NOMO-1 treated with dmso at 0.1 percent for 144 hours (cell line): ENCODE results near the gene ARHGAP10.
"Not testable (repeated sequence)": the region's sequence is repeated elsewhere in the genome, so short reads cannot be mapped to it uniquely, and the experiment has no call there.

Source experiments
- DNase-seq: peaks from one replicate; lab custom pipeline; 2025; ENCODE audit not compliant: unreplicated experiment; lab: John Stamatoyannopoulos, UW

Gene ARHGAP10

GRCh38 chr4:148083073-148083472 lies 351.2 kb downstream of the ARHGAP10 start:
- not testable (repeated sequence) for DNase-seq

GRCh38 chr4:148089624-148090023 lies 357.7 kb downstream of the ARHGAP10 start:
- no peak for DNase-seq

- DNase-seq = no peak
Measured at GRCh38 chr4:148090029-148090428, 358.1 kb downstream of the ARHGAP10 start.

GRCh38 chr4:148090503-148091476 lies 358.9 kb downstream of the ARHGAP10 start:
- no peak for DNase-seq

GRCh38 chr4:148091896-148092295 lies 360.0 kb downstream of the ARHGAP10 start:
- DNase-seq = no peak

- DNase-seq = no peak
Measured at GRCh38 chr4:148092316-148093014, 360.6 kb downstream of the ARHGAP10 start.

GRCh38 chr4:148093065-148093464 lies 361.2 kb downstream of the ARHGAP10 start:
- DNase-seq = no peak

GRCh38 chr4:148094149-148094548 lies 362.3 kb downstream of the ARHGAP10 start:
- no peak for DNase-seq

GRCh38 chr4:148095346-148095923 lies 363.5 kb downstream of the ARHGAP10 start:
- DNase-seq = no peak

- DNase-seq = no peak
Measured at GRCh38 chr4:148097801-148098200, 365.9 kb downstream of the ARHGAP10 start.

GRCh38 chr4:148101235-148101634 lies 369.3 kb downstream of the ARHGAP10 start:
- DNase-seq = no peak

GRCh38 chr4:148101790-148102189 lies 369.9 kb downstream of the ARHGAP10 start:
- DNase-seq = no peak

GRCh38 chr4:148103597-148104355 lies 371.9 kb downstream of the ARHGAP10 start:
- DNase-seq = no peak

- no peak for DNase-seq
Measured at GRCh38 chr4:148108766-148109165, 376.9 kb downstream of the ARHGAP10 start.

- DNase-seq = no peak
Measured at GRCh38 chr4:148109216-148109615, 377.3 kb downstream of the ARHGAP10 start.

- DNase-seq = no peak
Measured at GRCh38 chr4:148110169-148110568, 378.3 kb downstream of the ARHGAP10 start.

GRCh38 chr4:148112231-148112982 lies 380.5 kb downstream of the ARHGAP10 start:
- no peak for DNase-seq

GRCh38 chr4:148114436-148114835 lies 382.5 kb downstream of the ARHGAP10 start:
- no peak for DNase-seq

GRCh38 chr4:148116264-148116663 lies 384.4 kb downstream of the ARHGAP10 start:
- no peak for DNase-seq

GRCh38 chr4:148116969-148117368 lies 385.1 kb downstream of the ARHGAP10 start:
- no peak for DNase-seq
